SK-N-SH treated with all-trans-retinoic acid at 6 μM for 48 hours (cell line): ENCODE data around the gene NKAIN4.

ENCODE experiments used
- ARNTL ChIP-seq: fragments of 450-650 bp; formaldehyde crosslinking; IDR thresholded peaks from 2 replicates; pipeline ENCODE4 v1.5.0; 2020; ENCODE audit warnings: low read depth, mild to moderate bottlenecking, moderate library complexity, borderline replicate concordance
- CREB5 ChIP-seq: fragments of 250-450 bp; sonication (Bioruptor Pico); IDR thresholded peaks from 2 replicates; pipeline ENCODE4 v1.5.1; 2020; ENCODE audit warnings: low read depth, mild to moderate bottlenecking, moderate library complexity
- CSDC2 ChIP-seq: fragments of 250-450 bp; sonication (Bioruptor Pico); IDR thresholded peaks from 2 replicates; pipeline ENCODE4 v1.5.0; 2020; ENCODE audit warnings: mild to moderate bottlenecking, moderate library complexity
- GLIS3 ChIP-seq: fragments of 250-450 bp; sonication (Bioruptor Pico); IDR thresholded peaks from 2 replicates; pipeline ENCODE4 v1.5.0; 2020; ENCODE audit warnings: mild to moderate bottlenecking, moderate library complexity
- OSR1 ChIP-seq: fragments of 250-450 bp; sonication (Bioruptor Pico); IDR thresholded peaks from 2 replicates; pipeline ENCODE4 v1.8.0; 2022; ENCODE audit warnings: moderate library complexity, mild to moderate bottlenecking, inconsistent platforms
- PATZ1 ChIP-seq: fragments of 250-450 bp; sonication (Bioruptor Pico); IDR thresholded peaks from 2 replicates; pipeline ENCODE4 v1.8.0; 2020; ENCODE audit warnings: mild to moderate bottlenecking, moderate library complexity, borderline replicate concordance
- ZC3H10 ChIP-seq: fragments of 250-450 bp; sonication (Bioruptor Pico); IDR thresholded peaks from 2 replicates; pipeline ENCODE4 v1.5.1; 2021; ENCODE audit warnings: mild to moderate bottlenecking, moderate library complexity
- ZFP30 ChIP-seq: fragments of 450-650 bp; formaldehyde crosslinking; IDR thresholded peaks from 2 replicates; pipeline ENCODE4 v1.5.0; 2022; ENCODE audit warnings: mild to moderate bottlenecking, moderate library complexity
- ZNF70 ChIP-seq: fragments of 450-650 bp; formaldehyde crosslinking; IDR thresholded peaks from 2 replicates; pipeline ENCODE4 v1.5.0; 2020; ENCODE audit warnings: mild to moderate bottlenecking, moderate library complexity
- ZNF8 ChIP-seq: fragments of 450-650 bp; formaldehyde crosslinking; IDR thresholded peaks from 2 replicates; pipeline ENCODE4 v1.5.0; 2020; ENCODE audit warnings: mild to moderate bottlenecking, moderate library complexity
- TF ChIP-seq, protein P1 (sequence below): fragments of 250-450 bp; sonication (Bioruptor Pico); IDR thresholded peaks from 2 replicates; pipeline ENCODE4 v1.5.0; 2020; ENCODE audit warnings: mild to moderate bottlenecking, moderate library complexity
- TF ChIP-seq, protein P2 (sequence below): fragments of 250-450 bp; sonication (Bioruptor Pico); IDR thresholded peaks from 2 replicates; pipeline ENCODE4 v1.5.1; 2021; ENCODE audit warnings: mild to moderate bottlenecking, moderate library complexity

GRCh38 chr20:63297796-63298572 is 43.7 kb upstream of the NKAIN4 start:
- TF ChIP-seq, protein P1, sequence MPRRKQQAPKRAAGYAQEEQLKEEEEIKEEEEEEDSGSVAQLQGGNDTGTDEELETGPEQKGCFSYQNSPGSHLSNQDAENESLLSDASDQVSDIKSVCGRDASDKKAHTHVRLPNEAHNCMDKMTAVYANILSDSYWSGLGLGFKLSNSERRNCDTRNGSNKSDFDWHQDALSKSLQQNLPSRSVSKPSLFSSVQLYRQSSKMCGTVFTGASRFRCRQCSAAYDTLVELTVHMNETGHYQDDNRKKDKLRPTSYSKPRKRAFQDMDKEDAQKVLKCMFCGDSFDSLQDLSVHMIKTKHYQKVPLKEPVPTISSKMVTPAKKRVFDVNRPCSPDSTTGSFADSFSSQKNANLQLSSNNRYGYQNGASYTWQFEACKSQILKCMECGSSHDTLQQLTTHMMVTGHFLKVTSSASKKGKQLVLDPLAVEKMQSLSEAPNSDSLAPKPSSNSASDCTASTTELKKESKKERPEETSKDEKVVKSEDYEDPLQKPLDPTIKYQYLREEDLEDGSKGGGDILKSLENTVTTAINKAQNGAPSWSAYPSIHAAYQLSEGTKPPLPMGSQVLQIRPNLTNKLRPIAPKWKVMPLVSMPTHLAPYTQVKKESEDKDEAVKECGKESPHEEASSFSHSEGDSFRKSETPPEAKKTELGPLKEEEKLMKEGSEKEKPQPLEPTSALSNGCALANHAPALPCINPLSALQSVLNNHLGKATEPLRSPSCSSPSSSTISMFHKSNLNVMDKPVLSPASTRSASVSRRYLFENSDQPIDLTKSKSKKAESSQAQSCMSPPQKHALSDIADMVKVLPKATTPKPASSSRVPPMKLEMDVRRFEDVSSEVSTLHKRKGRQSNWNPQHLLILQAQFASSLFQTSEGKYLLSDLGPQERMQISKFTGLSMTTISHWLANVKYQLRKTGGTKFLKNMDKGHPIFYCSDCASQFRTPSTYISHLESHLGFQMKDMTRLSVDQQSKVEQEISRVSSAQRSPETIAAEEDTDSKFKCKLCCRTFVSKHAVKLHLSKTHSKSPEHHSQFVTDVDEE (CRISPR knock-in tag) = no peak
- TF ChIP-seq ARNTL (CRISPR knock-in tag) (no peak), ZNF70 (CRISPR knock-in tag) (no peak), OSR1 (CRISPR knock-in tag) (no peak), ZNF8 (CRISPR knock-in tag) (no peak), CSDC2 (no peak), CREB5 (CRISPR knock-in tag) (no peak), PATZ1 (CRISPR knock-in tag) (no peak), ZC3H10 (CRISPR knock-in tag) (no peak), ZFP30 (CRISPR knock-in tag) (no peak), GLIS3 (CRISPR knock-in tag) (no peak)
- TF ChIP-seq, protein P2, sequence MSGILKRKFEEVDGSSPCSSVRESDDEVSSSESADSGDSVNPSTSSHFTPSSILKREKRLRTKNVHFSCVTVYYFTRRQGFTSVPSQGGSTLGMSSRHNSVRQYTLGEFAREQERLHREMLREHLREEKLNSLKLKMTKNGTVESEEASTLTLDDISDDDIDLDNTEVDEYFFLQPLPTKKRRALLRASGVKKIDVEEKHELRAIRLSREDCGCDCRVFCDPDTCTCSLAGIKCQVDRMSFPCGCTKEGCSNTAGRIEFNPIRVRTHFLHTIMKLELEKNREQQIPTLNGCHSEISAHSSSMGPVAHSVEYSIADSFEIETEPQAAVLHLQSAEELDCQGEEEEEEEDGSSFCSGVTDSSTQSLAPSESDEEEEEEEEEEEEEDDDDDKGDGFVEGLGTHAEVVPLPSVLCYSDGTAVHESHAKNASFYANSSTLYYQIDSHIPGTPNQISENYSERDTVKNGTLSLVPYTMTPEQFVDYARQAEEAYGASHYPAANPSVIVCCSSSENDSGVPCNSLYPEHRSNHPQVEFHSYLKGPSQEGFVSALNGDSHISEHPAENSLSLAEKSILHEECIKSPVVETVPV (CRISPR knock-in tag) = no peak
